Endothelial cell of umbilical vein (primary cell): Measurements from ENCODE around the gene UGT2A3.

Experiments
- CTCF ChIP-seq, 2 donors: IDR thresholded peaks; 1 replicate in 1 of 2; 2 replicates in 1 of 2; pipeline ENCODE4 v1.5.1; 2011; ENCODE audit warnings: low read length in 2 of 2, mild to moderate bottlenecking in 2 of 2, moderate library complexity in 2 of 2, control low read depth in 1 of 2, inconsistent platforms in 1 of 2, low read depth in 1 of 2; ENCODE audit not compliant: insufficient read depth in 1 of 2; ENCODE audit errors: extremely low read depth in 1 of 2
- EZH2 ChIP-seq: IDR thresholded peaks from 2 replicates; pipeline ENCODE4 v1.6.1; 2012; ENCODE audit warnings: borderline replicate concordance, low read depth, mild to moderate bottlenecking, moderate library complexity, low read length, inconsistent platforms; ENCODE audit not compliant: severe bottlenecking
- JUN ChIP-seq: IDR thresholded peaks from 2 replicates; pipeline ENCODE4 v1.6.1; 2011; ENCODE audit warnings: borderline replicate concordance, low read depth; ENCODE audit not compliant: insufficient read length, insufficient read depth
- POLR2A ChIP-seq: IDR thresholded peaks from 2 replicates; pipeline ENCODE4 v1.6.1; 2012; ENCODE audit warnings: low read depth, mild to moderate bottlenecking, control low read depth, low read length
- POLR2AphosphoS5 ChIP-seq: IDR thresholded peaks from 2 replicates; pipeline ENCODE4 v1.6.1; 2012; ENCODE audit warnings: low read depth, mild to moderate bottlenecking, control low read depth, low read length, moderate library complexity; ENCODE audit not compliant: insufficient read depth
- TF ChIP-seq, protein P1 (sequence below): IDR thresholded peaks from 2 replicates; pipeline ENCODE4 v1.6.1; 2011; ENCODE audit not compliant: insufficient read depth, insufficient read length

DNA sequence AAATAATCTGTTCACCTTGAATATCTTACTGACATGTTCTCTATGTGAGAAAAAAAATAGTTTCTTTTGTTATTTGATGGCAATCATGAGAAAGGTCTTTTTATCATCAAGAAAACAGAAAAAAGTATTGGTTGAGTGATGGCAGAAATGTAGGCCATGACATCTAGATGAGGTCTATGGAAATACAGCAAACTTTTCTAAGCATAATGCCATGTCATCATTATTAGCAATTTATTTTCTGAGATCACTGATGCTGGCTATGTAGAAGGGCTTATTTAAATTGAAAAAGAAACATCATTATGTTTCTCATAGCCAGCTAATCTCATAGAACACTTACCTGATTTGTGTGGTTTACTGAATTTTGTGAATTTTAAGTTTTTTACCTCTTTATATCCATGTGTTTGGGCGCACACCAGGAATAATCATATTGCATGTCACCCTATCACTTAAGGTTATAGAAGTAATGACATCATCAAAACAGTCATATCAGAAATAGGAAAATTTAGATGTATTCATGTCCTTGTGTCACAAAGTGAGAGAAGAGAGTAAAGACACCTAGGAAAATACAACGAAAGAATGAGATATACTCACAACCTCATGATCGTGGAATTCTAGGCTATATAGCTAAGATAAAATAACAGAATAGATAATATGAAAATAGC, 22.4 kb downstream of the UGT2A3 start:
- TF ChIP-seq, protein P1, sequence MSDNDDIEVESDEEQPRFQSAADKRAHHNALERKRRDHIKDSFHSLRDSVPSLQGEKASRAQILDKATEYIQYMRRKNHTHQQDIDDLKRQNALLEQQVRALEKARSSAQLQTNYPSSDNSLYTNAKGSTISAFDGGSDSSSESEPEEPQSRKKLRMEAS = no peak
- TF ChIP-seq POLR2AphosphoS5 (no peak), CTCF (IDR thresholded peaks at IDR 0.05; ENCODE audit: extremely low read depth in 1 of 2, insufficient read depth in 1 of 2, low read depth in 1 of 2, low read length in 2 of 2) (no peak), JUN (no peak), POLR2A (no peak), EZH2 (no peak)
